Panc1 (cell line): ENCODE measurements around the gene ETHE1.

Experiments
- CTCF ChIP-seq: fragments of 450-650 bp; IDR thresholded peaks from 2 replicates; pipeline ENCODE4 v1.5.1; 2017; ENCODE audit warnings: mild to moderate bottlenecking
- POLR2AphosphoS5 ChIP-seq: IDR thresholded peaks from 2 replicates; pipeline ENCODE4 v1.6.1; 2012; ENCODE audit warnings: mild to moderate bottlenecking, low read depth, low read length, moderate library complexity
- REST ChIP-seq, 2 experiments: IDR thresholded peaks; 2 replicates each; pipeline ENCODE4 v1.6.1; 2011 to 2012; ENCODE audit warnings: low read depth in 2 of 2, control low read depth in 1 of 2, low read length in 1 of 2, mild to moderate bottlenecking in 1 of 2, moderate library complexity in 1 of 2; ENCODE audit not compliant: insufficient read depth in 1 of 2
- TCF7L2 ChIP-seq: IDR thresholded peaks from 2 replicates; pipeline ENCODE4 v1.6.1; 2011; ENCODE audit warnings: mild to moderate bottlenecking, low read depth, low read length, inconsistent platforms

GRCh38 chr19:43575156-43575950 lies 48.4 kb upstream of the ETHE1 start, which contains the start of the genes PINLYP and XRCC1:
- TF ChIP-seq CTCF (no peak), REST (IDR thresholded peaks at IDR 0.05; ENCODE audit: insufficient read depth in 1 of 2, low read depth in 2 of 2, low read length in 1 of 2) (no peak), POLR2AphosphoS5 (no peak), TCF7L2 (no peak)
